ENCODE data around the gene PROSER2. TPM values are rescaled to one million over a fixed set of nuclear protein-coding genes. Genes with fewer than 3 reads are reported as not detected.
"Not testable (repeated sequence)": the region's sequence is repeated elsewhere in the genome, so short reads cannot be mapped to it uniquely, and the experiment has no call there.

PROSER2 gene
- polyA plus RNA-seq, 2 of the 4 experiments (the other 2 are of a cell fraction) = 10.1 to 14.4 TPM

DNA sequence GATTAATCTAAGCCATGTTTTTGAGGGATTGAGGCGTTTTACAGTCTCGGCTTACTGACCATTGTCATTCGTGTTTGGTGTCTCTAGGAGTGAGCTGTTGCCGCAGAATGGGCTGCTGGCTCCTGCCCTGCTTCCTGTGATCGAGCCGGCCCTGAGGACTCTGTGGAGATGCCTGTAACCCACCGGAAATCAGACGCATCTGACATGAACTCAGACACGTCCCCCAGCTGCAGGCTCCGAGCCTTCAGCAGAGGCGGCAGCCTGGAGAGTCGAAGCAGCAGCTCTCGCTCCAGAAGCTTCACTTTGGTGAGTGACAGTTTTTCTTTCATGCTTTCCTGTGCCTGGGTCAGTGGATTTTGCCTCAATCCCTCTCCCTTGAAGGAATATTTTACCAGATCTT lies 28.8 kb downstream of the PROSER2 start:
- WGBS (ENCODE audit: missing lambda C conversion rate) = 94% methylated on average over 13 of the region's 13 CpGs
- TF ChIP-seq RNF2 (IDR thresholded peaks at IDR 0.05; ENCODE audit: borderline replicate concordance, low read depth) (no peak), POLR2AphosphoS2 (conservative IDR thresholded peaks at IDR 0.05; ENCODE audit: low read length) (no peak), TP53 (CRISPR knock-in tag; IDR thresholded peaks at IDR 0.05) (no peak), PHF8 (IDR thresholded peaks at IDR 0.05; ENCODE audit: borderline replicate concordance, low read depth) (no peak), SREBF2 (IDR thresholded peaks at IDR 0.05) (no peak), RFX5 (IDR thresholded peaks at IDR 0.05) (no peak), SMC3 (IDR thresholded peaks at IDR 0.05) (no peak), NPAS2 (CRISPR knock-in tag; IDR thresholded peaks at IDR 0.05; ENCODE audit: borderline replicate concordance) (no peak), POLR2A (IDR thresholded peaks at IDR 0.05; ENCODE audit: low read length) (no peak), KDM1A (IDR thresholded peaks at IDR 0.05; ENCODE audit: low read depth) (no peak), HDAC2 (IDR thresholded peaks at IDR 0.05) (no peak), MAFK (IDR thresholded peaks at IDR 0.05; ENCODE audit: partially characterized antibody) (no peak)
- TF ChIP-seq, protein P1, sequence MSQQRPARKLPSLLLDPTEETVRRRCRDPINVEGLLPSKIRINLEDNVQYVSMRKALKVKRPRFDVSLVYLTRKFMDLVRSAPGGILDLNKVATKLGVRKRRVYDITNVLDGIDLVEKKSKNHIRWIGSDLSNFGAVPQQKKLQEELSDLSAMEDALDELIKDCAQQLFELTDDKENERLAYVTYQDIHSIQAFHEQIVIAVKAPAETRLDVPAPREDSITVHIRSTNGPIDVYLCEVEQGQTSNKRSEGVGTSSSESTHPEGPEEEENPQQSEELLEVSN (IDR thresholded peaks at IDR 0.05; ENCODE audit: borderline replicate concordance, low read depth) = no peak
- TF ChIP-seq, protein P2, sequence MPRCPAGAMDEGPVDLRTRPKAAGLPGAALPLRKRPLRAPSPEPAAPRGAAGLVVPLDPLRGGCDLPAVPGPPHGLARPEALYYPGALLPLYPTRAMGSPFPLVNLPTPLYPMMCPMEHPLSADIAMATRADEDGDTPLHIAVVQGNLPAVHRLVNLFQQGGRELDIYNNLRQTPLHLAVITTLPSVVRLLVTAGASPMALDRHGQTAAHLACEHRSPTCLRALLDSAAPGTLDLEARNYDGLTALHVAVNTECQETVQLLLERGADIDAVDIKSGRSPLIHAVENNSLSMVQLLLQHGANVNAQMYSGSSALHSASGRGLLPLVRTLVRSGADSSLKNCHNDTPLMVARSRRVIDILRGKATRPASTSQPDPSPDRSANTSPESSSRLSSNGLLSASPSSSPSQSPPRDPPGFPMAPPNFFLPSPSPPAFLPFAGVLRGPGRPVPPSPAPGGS (IDR thresholded peaks at IDR 0.05) = no peak
- Histone ChIP-seq H3K4me3 (no peak overlapping the region), H3K4me2 (no peak overlapping the region), H3K27ac (no peak overlapping the region), H3K9me3 (no peaks in the 10 kb centered on the region), H3K4me1 (no peaks in the 10 kb centered on the region)
- DNase-seq (ENCODE audit: low read depth in 1 of 2, low spot score in 1 of 2) (no peak), ATAC-seq (no peak), FAIRE-seq (no peak)
- ChIA-PET CTCF (interaction anchor here (0.6 to 1.3 kb wide), 4 partner anchors 8 to 69 kb away, joined by 3 to 5 read pairs (median 4); no protein-coding TSS in a partner anchor), POLR2A (no interaction called here)

DNA sequence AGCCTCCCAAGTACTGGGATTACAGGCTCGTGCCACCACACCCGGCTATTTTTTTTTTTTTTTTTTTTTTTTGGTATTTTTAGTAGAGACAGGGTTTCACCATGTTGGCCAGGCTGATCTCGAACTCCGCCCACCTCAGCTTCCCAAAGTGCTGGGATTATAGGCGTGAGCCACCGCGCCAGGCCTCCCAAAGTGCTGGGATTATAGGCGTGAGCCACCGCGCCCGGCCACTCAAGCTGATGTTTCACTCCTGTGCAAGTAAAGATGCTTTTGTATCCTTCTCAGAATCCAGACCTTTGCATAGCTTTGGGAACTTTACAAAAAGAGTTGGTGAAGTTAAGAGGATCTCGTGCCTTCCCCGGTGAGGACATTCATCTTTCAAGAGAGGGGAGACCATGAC lies 29.5 kb downstream of the PROSER2 start:
- POLR2A ChIA-PET; H3K4me2 ChIP-seq; H3K4me3 ChIP-seq; H3K9me3 ChIP-seq; H3K4me1 ChIP-seq; DNase-seq (ENCODE audit: low read depth in 1 of 2, low spot score in 1 of 2); H3K27ac ChIP-seq; FAIRE-seq; ATAC-seq: not testable (repeated sequence)
- CTCF ChIA-PET = interaction anchor here (0.6 to 1.5 kb wide), 5 partner anchors 9 to 69 kb away, joined by 3 to 5 read pairs (median 3); no protein-coding TSS in a partner anchor
- 96% methylated on average over 13 of the region's 13 CpGs for WGBS (ENCODE audit: missing lambda C conversion rate)

DNA sequence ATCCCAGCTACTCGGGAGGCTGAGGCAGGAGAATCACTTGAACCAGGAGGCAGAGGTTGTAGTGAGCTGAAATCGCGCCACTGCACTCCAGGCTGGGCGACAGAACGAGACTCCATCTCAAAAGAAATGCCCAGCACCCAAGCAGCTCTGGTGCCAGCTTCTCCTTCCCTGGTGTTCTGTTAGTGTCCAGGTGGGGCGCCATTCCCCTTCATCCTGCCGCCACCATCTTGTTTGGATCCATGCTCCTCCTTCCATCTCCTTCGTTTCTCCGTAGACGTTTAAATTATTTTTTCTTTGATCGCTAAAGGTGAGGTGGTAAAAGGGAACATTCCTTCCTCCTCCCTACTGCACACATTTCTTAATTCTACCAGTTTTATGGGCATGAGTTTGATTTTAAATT lies 30.3 kb downstream of the PROSER2 start:
- Histone ChIP-seq H3K4me3 (no peak overlapping the region), H3K4me2 (no peak overlapping the region), H3K4me1 (no peaks in the 10 kb centered on the region), H3K9me3 (no peaks in the 10 kb centered on the region), H3K27ac (no peak overlapping the region)
- no peak for FAIRE-seq
- CTCF ChIA-PET = interaction anchor here (0.8 to 1.9 kb wide), 4 partner anchors 10 to 133 kb away, joined by 3 to 13 read pairs (median 3); no protein-coding TSS in a partner anchor
- WGBS (ENCODE audit: missing lambda C conversion rate) = 95% methylated on average over 10 of the region's 11 CpGs
- POLR2A ChIA-PET = no interaction called here
- TF ChIP-seq ESRRA (IDR thresholded peaks at IDR 0.05; ENCODE audit: borderline replicate concordance, low read length) (no peak), FOXS1 (CRISPR knock-in tag; IDR thresholded peaks at IDR 0.05) (no peak), CEBPB (IDR thresholded peaks at IDR 0.05) (no peak), RAD21 (conservative IDR thresholded peaks at IDR 0.05 in 1 of 2, IDR thresholded peaks at IDR 0.05 in 1 of 2) (peak in 1 of 2 experiments; percentile 46; a peak in 2 of 5 replicates), EP300 (IDR thresholded peaks at IDR 0.05) (no peak)
- TF ChIP-seq, protein P3, sequence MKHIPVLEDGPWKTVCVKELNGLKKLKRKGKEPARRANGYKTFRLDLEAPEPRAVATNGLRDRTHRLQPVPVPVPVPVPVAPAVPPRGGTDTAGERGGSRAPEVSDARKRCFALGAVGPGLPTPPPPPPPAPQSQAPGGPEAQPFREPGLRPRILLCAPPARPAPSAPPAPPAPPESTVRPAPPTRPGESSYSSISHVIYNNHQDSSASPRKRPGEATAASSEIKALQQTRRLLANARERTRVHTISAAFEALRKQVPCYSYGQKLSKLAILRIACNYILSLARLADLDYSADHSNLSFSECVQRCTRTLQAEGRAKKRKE (CRISPR knock-in tag; IDR thresholded peaks at IDR 0.05; ENCODE audit: low read depth) = no peak
- peak in 1 of 2 experiments; percentile 73; a peak in 3 of 6 replicates for ATAC-seq
- peak; percentile 35 to 42 for DNase-seq (ENCODE audit: low read depth in 1 of 2, low spot score in 1 of 2)

Measured in A549 (cell line).